Skeletal muscle cell (primary cell): ENCODE results near the gene C1orf210.

ENCODE experiments used
- DNase-seq: peaks from one replicate; pipeline ENCODE4 v3.0.0-alpha.2; 2010; ENCODE audit warnings: low read depth
- H3K4me3 ChIP-seq: 2 replicates; pipeline ENCODE4 v1.5.1; 2011; ENCODE audit warnings: low read depth, mild to moderate bottlenecking, control low read depth, low read length, moderate library complexity

The C1orf210 gene

GRCh38 chr1:43313771-43314170 is 28.4 kb upstream of the C1orf210 start:
- no peak overlapping the region for H3K4me3 ChIP-seq
- no peak for DNase-seq

- H3K4me3 ChIP-seq, result no peak overlapping the region
- DNase-seq, result no peak
Measured at GRCh38 chr1:43312663-43313515, 27.5 kb upstream of the C1orf210 start.

DNA sequence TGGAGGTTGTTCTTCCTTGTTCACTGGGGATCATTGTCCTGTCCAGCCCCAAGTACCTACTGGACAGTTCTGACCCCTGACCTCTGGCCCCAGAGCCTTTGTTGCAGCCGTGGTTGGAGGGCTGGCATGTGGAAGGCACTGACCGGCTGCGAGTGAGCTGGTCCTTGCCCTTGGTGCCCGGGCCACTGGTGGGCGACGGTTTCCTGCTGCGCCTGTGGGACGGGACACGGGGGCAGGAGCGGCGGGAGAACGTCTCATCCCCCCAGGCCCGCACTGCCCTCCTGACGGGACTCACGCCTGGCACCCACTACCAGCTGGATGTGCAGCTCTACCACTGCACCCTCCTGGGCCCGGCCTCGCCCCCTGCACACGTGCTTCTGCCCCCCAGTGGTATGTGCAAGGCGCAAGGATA is 26.8 kb upstream of the C1orf210 start:
- H3K4me3 ChIP-seq, result no peak overlapping the region
- no peak for DNase-seq

- no peak for DNase-seq
Measured at GRCh38 chr1:43311521-43311920, 26.1 kb upstream of the C1orf210 start.

GRCh38 chr1:43309405-43310025 is 24.1 kb upstream of the C1orf210 start:
- H3K4me3 ChIP-seq, result no peak overlapping the region
- no peak for DNase-seq

More at GRCh38 chr1:43311521-43311920, 26.1 kb upstream of the C1orf210 start:
- no peak overlapping the region for H3K4me3 ChIP-seq

DNA sequence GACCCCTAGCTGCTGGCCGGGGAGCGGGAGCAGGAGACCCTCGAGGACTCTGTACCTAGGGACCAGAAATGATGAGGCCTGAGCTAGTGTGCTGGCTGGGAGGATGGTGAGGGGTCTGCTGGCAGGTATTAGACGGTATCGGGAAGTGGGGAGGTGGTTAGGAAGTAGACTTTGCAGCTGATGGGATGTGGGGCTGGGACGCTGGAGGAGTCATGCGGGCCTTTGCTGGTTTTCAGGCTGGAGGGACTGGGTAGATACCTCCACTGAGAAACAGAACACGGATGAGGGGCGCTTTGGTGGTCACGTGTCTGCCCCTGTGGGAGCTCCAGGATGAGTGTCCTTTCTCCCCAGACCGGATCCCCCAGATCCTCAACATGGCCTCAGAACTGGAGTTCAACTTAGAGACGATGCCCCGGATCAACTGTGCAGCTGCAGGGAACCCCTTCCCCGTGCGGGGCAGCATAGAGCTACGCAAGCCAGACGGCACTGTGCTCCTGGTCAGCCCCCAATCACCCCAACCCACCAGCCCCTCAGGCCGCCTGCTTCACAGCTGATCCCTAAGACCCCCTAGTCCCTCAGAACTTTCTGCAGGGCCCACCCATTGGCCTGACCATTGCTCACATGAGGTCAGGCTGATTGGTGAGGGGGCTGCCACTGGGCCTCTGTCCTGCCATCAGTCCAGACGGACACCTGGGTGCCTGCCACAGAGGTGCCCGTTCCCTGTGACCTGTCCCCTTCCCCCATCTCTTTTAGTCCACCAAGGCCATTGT is 23.4 kb upstream of the C1orf210 start:
- no peak overlapping the region for H3K4me3 ChIP-seq
- DNase-seq, result no peak

DNA sequence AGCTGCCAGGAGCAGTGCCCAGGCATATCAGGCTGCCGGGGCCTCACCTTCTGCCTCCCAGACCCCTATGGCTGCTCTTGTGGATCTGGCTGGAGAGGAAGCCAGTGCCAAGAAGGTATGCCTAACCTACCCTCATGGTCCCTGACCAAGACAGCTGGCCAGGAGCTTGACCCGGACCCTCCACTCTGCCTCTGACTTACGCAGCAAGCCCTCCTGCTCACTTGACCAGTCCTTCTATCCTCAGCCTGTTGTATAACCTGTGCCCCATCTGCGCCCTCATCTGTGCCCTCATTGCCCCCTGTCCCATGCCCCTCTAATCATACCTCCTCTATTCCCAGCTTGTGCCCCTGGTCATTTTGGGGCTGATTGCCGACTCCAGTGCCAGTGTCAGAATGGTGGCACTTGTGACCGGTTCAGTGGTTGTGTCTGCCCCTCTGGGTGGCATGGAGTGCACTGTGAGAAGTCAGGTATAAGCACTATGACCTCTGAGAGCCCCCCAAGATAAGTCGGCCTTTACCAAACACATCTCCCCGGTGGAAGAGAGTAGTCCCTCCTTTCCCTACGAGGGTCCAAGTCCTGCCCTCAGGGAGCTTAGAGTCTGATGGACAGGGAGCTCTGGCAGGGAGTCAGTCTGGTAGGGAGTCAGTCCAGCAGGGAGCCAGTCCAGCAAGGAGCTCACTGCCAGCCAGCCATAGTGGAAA is 22.2 kb upstream of the C1orf210 start:
- no peak for DNase-seq
- H3K4me3 ChIP-seq, result no peak overlapping the region

GRCh38 chr1:43306688-43307457 is 21.5 kb upstream of the C1orf210 start:
- H3K4me3 ChIP-seq, result no peak overlapping the region
- no peak for DNase-seq

- H3K4me3 ChIP-seq, result no peak overlapping the region
- no peak for DNase-seq
Measured at GRCh38 chr1:43305926-43306687, 20.7 kb upstream of the C1orf210 start.

- no peak for DNase-seq
- H3K4me3 ChIP-seq, result no peak overlapping the region
Measured at GRCh38 chr1:43305461-43305860, 20.1 kb upstream of the C1orf210 start.

DNA sequence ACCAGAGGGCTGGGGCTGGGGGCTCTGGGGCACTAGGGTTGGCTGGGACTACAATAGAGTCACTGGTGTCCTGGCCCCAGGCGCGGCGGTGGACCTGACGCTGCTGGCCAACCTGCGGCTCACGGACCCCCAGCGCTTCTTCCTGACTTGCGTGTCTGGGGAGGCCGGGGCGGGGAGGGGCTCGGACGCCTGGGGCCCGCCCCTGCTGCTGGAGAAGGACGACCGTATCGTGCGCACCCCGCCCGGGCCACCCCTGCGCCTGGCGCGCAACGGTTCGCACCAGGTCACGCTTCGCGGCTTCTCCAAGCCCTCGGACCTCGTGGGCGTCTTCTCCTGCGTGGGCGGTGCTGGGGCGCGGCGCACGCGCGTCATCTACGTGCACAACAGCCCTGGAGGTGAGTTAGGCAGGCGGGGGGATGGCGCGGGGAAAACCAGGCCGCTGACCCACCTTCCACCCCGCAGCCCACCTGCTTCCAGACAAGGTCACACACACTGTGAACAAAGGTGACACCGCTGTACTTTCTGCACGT is 19.5 kb upstream of the C1orf210 start:
- no peak overlapping the region for H3K4me3 ChIP-seq
- no peak for DNase-seq

GRCh38 chr1:43304314-43304681 is 18.9 kb upstream of the C1orf210 start:
- no peak for DNase-seq
- H3K4me3 ChIP-seq, result no peak overlapping the region

GRCh38 chr1:43303471-43304313 is 18.3 kb upstream of the C1orf210 start:
- DNase-seq, result no peak
- no peak overlapping the region for H3K4me3 ChIP-seq

DNA sequence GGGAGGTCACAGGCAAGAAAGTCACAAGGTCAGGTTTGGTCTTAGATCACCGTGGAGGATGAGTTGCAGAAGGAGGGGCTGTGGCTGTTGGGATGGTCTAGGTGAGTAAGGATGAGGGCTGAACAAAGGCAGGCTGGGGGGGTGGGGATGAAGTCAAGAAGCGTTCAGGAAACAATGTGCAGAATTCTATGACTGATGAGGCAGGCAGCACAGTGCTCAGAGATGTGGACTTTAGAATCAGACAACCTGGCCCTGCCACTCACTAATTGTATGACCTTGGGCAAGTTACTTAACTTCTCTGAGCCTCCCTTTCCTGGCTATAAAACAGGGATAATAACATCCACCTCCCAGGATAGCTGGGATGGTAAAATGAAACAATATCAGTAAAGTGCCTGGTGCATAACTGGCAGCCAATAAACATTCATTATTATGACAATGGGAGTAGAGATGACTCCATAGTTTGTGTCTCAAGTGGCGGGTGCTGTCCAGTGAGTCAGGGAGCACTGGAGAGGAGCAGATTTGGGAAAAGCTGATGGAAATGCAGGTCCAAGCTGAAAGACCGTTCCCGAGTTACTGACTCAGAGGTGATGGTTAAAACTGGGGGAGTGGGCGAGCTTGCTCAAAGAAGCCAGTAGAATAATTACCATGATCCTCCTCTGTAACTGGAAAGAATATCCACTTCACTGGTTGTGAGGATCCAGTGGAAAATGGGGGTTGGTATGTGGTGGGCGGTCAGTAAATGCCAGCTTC is 17.5 kb upstream of the C1orf210 start:
- no peak for DNase-seq
- no peak overlapping the region for H3K4me3 ChIP-seq

GRCh38 chr1:43302201-43302600 is 16.8 kb upstream of the C1orf210 start:
- no peak for DNase-seq
- no peak overlapping the region for H3K4me3 ChIP-seq

DNA sequence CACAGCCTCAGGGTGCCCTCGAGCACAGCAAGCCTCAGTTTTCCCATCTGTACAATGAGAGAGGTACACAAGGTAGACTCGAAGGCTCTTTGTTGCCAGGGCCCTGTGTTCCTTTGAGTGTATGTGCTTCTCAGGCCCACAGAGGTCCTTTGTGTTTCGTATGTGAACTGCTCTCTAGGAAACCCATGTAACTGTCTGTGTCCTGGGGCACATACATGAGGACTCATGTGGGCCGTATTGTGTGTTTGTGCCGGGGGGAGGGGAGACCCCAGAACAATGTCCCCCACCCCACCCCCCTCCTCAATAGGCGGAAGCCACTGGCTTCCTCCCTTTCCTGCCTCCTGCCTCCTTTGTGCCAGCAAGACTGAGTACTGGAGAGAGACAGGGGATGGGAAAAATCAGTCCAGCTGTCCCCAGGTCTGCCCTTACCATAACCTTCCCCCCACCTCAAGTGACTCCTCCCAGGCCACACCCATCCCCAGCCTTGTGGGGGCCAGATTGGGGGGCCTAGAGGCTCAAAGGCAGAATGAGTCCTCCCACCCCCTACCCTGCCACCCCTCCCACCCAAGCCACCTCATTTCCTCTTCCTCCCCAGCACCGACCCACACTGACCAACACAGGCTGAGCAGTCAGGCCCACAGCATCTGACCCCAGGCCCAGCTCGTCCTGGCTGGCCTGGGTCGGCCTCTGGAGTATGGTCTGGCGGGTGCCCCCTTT is 15.2 kb upstream of the C1orf210 start, which contains the start of gene TIE1:
Gene TIE1 (plus strand): TSS at position 605 of the 717 bp plus-strand sequence. CDS start 90 bp downstream, at position 695.
- no peak within 1 kb of the TSS for H3K4me3 ChIP-seq
- DNase-seq, result no peak
